ENCODE data around the gene STON2.
A peak's percentile ranks its signal among the peaks of the same experiment; 100 is the strongest.

Gene STON2

DNA sequence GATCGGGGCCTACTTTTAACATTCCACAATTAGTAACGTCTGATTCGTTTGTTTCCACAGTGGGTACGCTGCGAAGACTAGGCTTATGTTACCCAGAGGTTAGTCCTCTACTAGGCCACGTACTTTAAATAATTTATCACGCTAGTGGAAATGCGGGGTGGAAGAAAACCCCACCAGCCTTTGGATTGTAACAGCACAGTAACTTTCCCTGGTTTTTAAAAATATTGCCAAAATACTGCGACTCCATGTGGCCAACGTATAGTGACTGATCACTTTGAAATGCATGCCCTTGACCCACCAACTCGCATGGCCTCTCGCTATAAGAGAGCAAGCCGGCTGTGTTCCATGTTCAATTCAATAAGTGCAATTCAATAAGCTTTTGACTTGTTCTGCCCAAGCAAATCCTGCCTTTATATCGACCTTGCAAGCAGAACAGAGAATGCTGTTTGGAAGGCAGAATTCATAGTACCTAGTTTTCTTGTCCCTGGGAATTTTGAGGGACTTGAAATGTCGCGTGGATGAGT is 178.5 kb downstream of the STON2 start:
- peaks cover under 1% of the 10 kb centered on the region for H3K36me3 ChIP-seq (ENCODE audit: insufficient read depth, insufficient read length, low read length)
- TF ChIP-seq SUZ12 (IDR thresholded peaks at IDR 0.05; ENCODE audit: extremely low read depth, insufficient read depth, insufficient read length), result no peak
- TF ChIP-seq YY1 (IDR thresholded peaks at IDR 0.05; ENCODE audit: insufficient read depth, insufficient read length), result no peak
- no peak for TF ChIP-seq ZNF274 (IDR thresholded peaks at IDR 0.05; ENCODE audit: low read depth, low read length)
- no peaks in the 10 kb centered on the region for H3K4me1 ChIP-seq (ENCODE audit: insufficient read depth, insufficient read length)
- DNase-seq (ENCODE audit: low read depth, low spot score), result no peak
- no peaks in the 10 kb centered on the region for H3K9me3 ChIP-seq (ENCODE audit: insufficient read depth, low read length)
- H3K9ac ChIP-seq (ENCODE audit: insufficient read length, low read depth), result peak overlapping the region; percentile 90
- no peaks in the 10 kb centered on the region for H3K27me3 ChIP-seq (ENCODE audit: insufficient read depth, insufficient read length)
- H3K4me3 ChIP-seq (ENCODE audit: insufficient read length, low read depth), result peak overlapping the region; percentile 59

DNA sequence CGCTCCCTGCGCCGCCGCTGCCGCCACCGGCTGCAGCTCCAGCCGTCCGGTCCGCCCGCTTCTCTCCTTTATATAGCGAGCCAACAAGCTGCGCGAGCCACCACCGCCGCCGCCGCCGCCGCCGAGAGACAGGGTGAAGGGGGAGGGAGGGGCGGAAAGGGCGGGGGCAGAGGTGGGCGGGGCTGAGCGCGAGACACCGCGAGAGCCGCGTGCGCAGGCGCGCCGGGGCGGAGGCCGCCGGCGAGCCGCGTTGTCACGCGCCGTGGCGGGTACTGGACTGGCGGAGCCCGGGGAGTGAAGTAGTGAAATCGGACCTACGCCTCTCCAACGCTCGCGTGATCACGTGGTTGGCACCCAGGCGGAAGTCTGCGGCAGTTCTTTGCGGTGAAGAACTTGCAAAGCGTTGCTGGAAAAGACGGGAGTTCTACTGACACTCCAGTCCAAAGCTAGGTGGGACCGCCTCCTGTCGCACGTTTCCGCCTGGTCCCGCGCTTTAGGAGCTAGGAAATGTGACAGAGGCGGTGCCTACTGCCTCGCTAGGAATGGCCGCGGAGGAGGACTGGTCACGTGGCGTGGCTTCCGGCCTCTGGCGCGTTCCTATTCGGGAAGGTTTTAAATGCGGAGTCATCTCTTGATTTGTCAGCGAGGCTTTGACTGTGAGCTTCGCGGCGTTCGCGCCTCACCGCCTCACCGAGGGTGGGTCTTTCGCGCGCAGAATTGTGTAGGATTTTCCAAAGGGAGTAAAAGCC is 179.1 kb downstream of the STON2 start, which contains the start of gene GTF2A1:
GTF2A1 (minus strand) TSS at position 130 of the 749 bp plus-strand sequence. CDS start 441 bp downstream, outside the sequence.
- Histone ChIP-seq H3K4me1 (ENCODE audit: insufficient read depth, insufficient read length) (no peaks in the 10 kb centered on the region), H3K27me3 (ENCODE audit: insufficient read depth, insufficient read length) (no peaks in the 10 kb centered on the region), H3K4me3 (ENCODE audit: insufficient read length, low read depth) (peak within 1 kb of the TSS; percentile 64), H3K9ac (ENCODE audit: insufficient read length, low read depth) (peak within 1 kb of the TSS; percentile 90), H3K9me3 (ENCODE audit: insufficient read depth, low read length) (no peaks in the 10 kb centered on the region), H3K36me3 (ENCODE audit: insufficient read depth, insufficient read length, low read length) (peaks cover 6% of the 10 kb centered on the region)
- TF ChIP-seq YY1 (IDR thresholded peaks at IDR 0.05; ENCODE audit: insufficient read depth, insufficient read length), result peak; percentile 87
- TF ChIP-seq ZNF274 (IDR thresholded peaks at IDR 0.05; ENCODE audit: low read depth, low read length), result no peak
- DNase-seq (ENCODE audit: low read depth, low spot score), result peak; percentile 77

DNA sequence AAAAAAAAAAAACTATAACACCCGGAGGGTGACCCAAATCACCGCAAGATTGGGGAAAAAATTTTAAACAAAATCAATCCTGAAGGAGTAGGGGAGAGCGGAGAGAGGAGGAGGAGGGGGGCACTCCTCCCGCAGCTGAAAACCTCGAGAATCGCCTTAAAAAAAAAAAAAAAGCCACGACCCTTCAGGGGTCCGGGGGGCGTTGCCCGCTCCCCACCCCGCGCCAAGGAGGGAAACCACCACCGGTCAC is 179.6 kb downstream of the STON2 start:
- Histone ChIP-seq H3K36me3 (ENCODE audit: insufficient read depth, insufficient read length, low read length) (peaks cover 11% of the 10 kb centered on the region), H3K4me3 (ENCODE audit: insufficient read length, low read depth) (peak overlapping the region; percentile 53), H3K9me3 (ENCODE audit: insufficient read depth, low read length) (no peaks in the 10 kb centered on the region), H3K27me3 (ENCODE audit: insufficient read depth, insufficient read length) (no peaks in the 10 kb centered on the region), H3K4me1 (ENCODE audit: insufficient read depth, insufficient read length) (no peaks in the 10 kb centered on the region), H3K9ac (ENCODE audit: insufficient read length, low read depth) (peak overlapping the region; percentile 82)
- DNase-seq (ENCODE audit: low read depth, low spot score), result no peak
- TF ChIP-seq SUZ12 (IDR thresholded peaks at IDR 0.05; ENCODE audit: extremely low read depth, insufficient read depth, insufficient read length) (no peak), YY1 (IDR thresholded peaks at IDR 0.05; ENCODE audit: insufficient read depth, insufficient read length) (no peak), ZNF274 (IDR thresholded peaks at IDR 0.05; ENCODE audit: low read depth, low read length) (no peak)

DNA sequence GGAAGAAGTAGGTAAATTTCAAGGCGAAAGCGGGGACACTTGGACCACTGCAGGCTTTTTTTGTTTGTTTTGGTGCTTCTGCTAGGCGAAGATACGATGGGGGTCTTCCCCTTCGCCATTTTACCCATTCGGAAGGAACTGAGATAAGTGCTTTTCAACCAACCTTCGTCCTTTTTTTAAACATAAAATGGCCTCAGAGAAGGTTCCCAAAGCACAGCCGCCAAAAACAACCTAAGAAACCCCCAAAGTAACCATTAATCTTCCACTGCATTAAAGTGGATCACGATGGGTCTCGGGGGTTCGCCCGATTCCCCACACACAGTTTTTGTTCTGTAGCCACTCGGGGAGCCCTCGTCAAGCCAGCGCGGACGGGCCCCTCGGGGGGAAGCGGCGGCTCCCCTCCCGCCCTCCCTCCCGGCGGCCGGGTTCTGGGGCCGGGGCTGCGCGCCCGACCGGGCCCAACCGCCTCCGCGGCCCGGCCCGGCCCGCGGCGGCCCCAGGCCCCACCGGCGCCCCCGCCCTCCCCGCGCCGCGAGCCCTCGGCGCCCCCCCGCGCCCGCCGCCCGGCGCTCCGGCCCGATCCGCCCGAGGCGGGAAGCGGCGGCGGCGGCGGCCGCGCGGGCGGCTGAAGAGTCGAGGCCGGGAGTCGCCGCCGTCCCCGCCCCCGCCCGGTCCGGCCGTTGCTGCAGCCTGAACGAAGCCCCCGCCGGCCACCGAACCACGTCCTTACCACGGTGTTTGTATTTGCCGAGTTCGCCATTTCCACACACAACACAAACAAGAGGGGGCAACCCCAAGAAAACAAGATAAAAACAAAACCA is 180.2 kb downstream of the STON2 start:
- TF ChIP-seq SUZ12 (IDR thresholded peaks at IDR 0.05; ENCODE audit: extremely low read depth, insufficient read depth, insufficient read length) (no peak), ZNF274 (IDR thresholded peaks at IDR 0.05; ENCODE audit: low read depth, low read length) (no peak), YY1 (IDR thresholded peaks at IDR 0.05; ENCODE audit: insufficient read depth, insufficient read length) (no peak)
- Histone ChIP-seq H3K9ac (ENCODE audit: insufficient read length, low read depth) (peak overlapping the region; percentile 87), H3K27me3 (ENCODE audit: insufficient read depth, insufficient read length) (no peaks in the 10 kb centered on the region), H3K36me3 (ENCODE audit: insufficient read depth, insufficient read length, low read length) (peaks cover 17% of the 10 kb centered on the region), H3K4me3 (ENCODE audit: insufficient read length, low read depth) (peak overlapping the region; percentile 64), H3K9me3 (ENCODE audit: insufficient read depth, low read length) (no peaks in the 10 kb centered on the region), H3K4me1 (ENCODE audit: insufficient read depth, insufficient read length) (no peaks in the 10 kb centered on the region)
- no peak for DNase-seq (ENCODE audit: low read depth, low spot score)

DNA sequence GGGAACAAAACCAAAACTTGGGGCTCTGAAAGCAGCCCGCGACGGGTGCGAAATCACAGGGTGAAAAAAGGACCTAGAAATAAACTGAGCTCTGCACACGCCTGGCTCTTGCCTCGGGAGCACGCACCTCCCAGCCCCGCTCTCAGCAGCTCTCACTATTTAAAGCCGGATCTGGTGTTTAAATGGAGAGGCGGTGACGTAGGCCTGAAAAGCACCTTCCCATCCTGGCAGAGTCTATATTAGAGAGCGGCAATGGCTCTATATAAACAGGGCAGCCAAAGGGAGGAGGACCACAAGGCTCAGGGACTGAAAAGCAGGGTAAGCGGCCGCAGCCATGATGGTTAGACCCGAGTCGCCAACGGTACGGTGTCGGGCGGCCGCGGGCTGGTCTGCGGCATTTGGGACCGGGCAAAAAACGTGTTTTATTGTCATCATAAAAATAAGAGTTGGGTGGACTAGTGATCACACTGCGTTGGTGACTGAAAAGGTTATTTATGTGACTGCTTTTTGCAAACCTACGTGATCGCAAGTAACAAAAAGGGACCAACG is 180.8 kb downstream of the STON2 start:
- Histone ChIP-seq H3K36me3 (ENCODE audit: insufficient read depth, insufficient read length, low read length) (peaks cover 21% of the 10 kb centered on the region), H3K4me3 (ENCODE audit: insufficient read length, low read depth) (peak overlapping the region; percentile 64), H3K9ac (ENCODE audit: insufficient read length, low read depth) (peak overlapping the region; percentile 87), H3K27me3 (ENCODE audit: insufficient read depth, insufficient read length) (no peaks in the 10 kb centered on the region), H3K4me1 (ENCODE audit: insufficient read depth, insufficient read length) (no peaks in the 10 kb centered on the region), H3K9me3 (ENCODE audit: insufficient read depth, low read length) (no peaks in the 10 kb centered on the region)
- TF ChIP-seq YY1 (IDR thresholded peaks at IDR 0.05; ENCODE audit: insufficient read depth, insufficient read length), result peak; percentile 46
- no peak for TF ChIP-seq SUZ12 (IDR thresholded peaks at IDR 0.05; ENCODE audit: extremely low read depth, insufficient read depth, insufficient read length)
- peak; percentile 72 for DNase-seq (ENCODE audit: low read depth, low spot score)

DNA sequence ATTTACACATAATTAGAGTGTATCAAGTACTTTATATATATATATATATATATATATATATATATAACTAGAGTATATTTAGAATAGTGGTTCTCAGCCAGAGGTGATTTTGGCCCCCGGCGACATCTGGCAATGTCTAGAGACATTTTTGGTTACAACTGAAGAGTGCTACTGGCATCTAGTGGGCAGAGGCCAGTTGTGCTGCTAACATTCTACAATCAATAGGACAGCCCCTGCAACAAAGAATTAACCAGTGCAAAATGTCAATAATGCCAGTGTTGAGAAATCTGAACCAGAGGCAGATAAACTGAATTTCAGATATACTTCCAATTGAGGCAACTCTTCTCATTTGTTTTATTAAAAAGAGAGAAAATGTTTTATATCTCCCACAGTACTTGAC is 188.3 kb downstream of the STON2 start:
- Histone ChIP-seq H3K36me3 (ENCODE audit: insufficient read depth, insufficient read length, low read length) (peaks cover 50% of the 10 kb centered on the region), H3K4me3 (ENCODE audit: insufficient read length, low read depth) (no peak overlapping the region), H3K9ac (ENCODE audit: insufficient read length, low read depth) (no peak overlapping the region), H3K27me3 (ENCODE audit: insufficient read depth, insufficient read length) (no peaks in the 10 kb centered on the region), H3K4me1 (ENCODE audit: insufficient read depth, insufficient read length) (no peaks in the 10 kb centered on the region), H3K9me3 (ENCODE audit: insufficient read depth, low read length) (no peaks in the 10 kb centered on the region)
- TF ChIP-seq SUZ12 (IDR thresholded peaks at IDR 0.05; ENCODE audit: extremely low read depth, insufficient read depth, insufficient read length), result no peak
- no peak for TF ChIP-seq ZNF274 (IDR thresholded peaks at IDR 0.05; ENCODE audit: low read depth, low read length)
- TF ChIP-seq YY1 (IDR thresholded peaks at IDR 0.05; ENCODE audit: insufficient read depth, insufficient read length), result no peak
- DNase-seq (ENCODE audit: low read depth, low spot score), result no peak

Data from NT2/D1 (cell line).